GM21723 (cell line): ENCODE data around the gene EGFR.

Experiments
- ATAC-seq: cut with Tn5 transposase; IDR thresholded peaks from one replicate; pipeline ENCODE4 v1.9.1; 2021; ENCODE audit warnings: mild to moderate bottlenecking, moderate library complexity; ENCODE audit not compliant: unreplicated experiment

EGFR gene

DNA sequence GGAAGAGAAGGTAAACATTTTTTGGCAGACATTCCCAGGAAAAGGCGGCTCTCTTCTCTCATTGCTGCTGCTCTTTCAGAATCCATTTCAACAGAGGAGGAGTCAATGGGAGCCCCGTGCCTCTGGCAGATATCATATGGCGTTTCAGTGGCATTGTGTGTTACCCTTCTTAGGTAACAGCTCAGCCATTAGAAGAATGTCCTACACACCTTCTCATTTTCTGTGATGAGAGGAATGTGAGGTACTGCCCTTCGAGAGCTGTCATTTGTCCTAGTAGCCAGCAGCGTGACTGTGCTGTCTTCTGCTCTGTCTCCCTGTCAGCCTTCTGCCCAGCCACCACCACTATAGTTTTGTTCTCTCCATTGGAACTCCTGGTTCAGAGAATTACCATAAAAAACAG, 102.4 kb downstream of the EGFR start:
- ATAC-seq, result no peak

DNA sequence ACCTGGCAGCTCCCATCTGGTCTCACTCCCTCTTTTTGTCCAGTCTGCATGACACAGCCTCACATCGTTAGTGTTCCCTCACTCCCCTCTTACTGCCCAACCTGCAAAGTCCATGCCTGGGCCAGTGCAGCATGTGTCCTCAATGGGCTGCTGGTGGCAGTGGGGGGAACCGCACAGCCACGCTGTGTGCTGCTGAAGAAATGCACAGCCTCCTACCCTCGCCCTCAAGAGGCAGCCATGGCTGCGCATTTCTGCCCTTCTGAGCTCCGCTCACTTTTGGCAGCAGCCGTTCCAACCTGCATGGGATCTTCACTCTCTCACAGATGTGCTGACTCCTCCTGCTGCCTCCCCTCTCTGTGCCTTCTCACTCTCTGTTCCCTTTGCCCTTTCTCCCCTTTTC, 103.4 kb downstream of the EGFR start:
- ATAC-seq, result no peak

DNA sequence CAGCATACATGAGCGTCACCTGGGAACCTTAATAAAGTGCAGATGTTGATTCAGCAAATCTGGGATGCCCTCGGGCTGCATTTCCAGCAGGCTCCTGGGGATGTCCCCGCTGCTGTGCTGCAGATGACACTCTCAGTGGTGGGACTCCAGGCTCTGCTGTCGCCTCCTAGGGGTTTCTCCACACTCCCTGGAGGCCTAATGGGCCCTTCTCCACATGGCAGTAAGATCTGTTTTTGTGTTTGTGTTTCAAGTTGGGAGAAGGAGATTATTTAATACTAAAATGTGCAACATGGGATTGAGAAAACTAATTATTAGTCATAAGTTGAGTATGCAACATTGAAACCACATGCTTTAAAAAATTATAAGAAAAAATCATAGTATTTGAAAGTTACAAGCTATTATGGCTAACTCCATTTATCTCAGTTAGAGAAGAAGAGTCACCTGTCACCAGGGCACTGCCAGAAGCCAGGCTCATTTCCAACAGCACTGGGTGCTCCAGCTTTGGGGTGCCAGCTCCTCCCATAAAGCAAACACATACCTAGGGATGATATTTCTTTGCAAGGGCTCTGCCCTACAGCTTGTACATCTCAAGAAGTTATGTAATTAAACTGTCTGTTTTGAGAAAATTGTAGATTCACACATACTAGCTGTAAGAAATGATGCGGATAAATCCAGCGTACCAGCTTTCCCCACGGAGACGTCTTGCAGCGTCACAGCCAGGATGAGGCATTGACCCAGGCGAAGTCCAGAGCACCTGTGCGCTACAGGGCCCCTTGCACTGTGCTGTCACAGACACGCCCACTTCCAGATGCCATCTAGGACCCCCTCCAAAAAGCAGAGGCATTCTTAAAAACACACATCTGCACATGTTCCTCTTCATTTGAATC, 106.4 kb downstream of the EGFR start:
- no peak for ATAC-seq

DNA sequence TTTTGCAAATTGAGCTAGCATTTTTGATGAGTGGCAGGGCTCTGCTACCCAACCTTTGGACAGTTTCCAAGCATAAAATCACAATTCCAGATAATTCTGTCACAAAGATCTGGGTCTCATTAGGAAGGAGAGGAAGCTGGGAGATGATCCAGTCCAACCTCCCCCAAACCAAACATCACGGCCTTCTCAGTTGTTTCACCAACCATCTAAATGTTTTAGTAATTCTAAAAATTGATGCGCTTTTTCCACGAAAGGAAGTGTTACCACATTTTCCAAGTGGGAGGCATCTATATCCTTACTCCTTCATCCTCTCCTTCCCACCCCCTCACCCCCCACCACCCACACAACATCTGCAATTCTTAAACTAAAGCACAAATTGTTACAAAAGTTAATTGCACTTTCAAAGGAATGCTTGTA, 108.3 kb downstream of the EGFR start:
- no peak for ATAC-seq

DNA sequence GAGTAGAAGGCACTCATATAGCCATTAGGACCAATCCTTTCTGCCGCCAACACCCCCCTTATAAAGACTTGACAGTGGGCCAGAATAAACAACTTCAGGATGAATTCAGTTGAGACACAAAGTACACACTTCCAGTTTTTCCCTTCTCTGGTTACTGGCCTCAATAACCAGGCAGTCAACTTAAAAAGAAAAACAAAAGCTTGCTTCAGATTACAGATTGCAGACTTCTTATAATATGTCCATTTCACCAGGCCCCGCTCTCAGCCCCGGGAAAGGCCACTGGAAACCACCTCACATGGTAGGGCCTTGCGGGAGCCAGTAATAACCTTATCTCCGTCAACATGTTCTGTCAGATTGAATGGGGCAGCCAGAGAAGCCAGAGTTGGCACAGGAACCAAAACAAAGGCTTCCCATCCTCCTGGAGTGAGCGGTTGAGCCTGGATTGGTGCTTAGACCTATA, 108.8 kb downstream of the EGFR start:
- no peak for ATAC-seq

DNA sequence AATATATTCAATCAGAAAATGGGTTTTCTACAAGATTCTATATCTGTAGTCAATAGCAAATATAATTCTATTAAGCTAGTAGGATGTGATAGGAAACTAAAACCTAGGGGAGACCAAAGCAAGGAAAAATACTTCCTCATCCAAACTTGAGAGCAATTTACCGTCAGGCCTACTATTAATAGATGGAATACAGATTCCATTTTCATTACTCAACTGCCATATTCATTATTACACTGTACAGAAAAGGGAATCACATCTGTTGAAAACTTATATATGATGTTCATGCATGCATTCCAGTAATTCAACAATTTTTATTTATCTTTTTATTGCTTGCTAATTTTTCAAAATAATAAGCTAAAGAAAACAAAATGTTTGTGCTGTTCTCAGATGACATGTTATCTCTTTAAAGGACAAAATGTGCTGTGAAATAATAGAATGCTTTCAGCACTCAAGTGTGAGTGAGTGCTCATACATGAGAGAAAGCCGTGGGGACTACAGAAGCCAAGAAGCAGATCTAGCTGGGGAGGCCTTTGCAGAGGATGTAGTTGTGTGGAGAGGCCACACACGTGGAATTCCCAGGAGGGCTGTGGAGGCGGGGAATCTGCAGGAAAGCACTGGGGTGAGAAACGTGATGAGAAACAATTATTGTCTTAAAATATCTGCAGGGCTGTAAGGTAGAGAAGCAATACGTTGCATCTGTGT, 110.0 kb downstream of the EGFR start:
- ATAC-seq, result no peak

DNA sequence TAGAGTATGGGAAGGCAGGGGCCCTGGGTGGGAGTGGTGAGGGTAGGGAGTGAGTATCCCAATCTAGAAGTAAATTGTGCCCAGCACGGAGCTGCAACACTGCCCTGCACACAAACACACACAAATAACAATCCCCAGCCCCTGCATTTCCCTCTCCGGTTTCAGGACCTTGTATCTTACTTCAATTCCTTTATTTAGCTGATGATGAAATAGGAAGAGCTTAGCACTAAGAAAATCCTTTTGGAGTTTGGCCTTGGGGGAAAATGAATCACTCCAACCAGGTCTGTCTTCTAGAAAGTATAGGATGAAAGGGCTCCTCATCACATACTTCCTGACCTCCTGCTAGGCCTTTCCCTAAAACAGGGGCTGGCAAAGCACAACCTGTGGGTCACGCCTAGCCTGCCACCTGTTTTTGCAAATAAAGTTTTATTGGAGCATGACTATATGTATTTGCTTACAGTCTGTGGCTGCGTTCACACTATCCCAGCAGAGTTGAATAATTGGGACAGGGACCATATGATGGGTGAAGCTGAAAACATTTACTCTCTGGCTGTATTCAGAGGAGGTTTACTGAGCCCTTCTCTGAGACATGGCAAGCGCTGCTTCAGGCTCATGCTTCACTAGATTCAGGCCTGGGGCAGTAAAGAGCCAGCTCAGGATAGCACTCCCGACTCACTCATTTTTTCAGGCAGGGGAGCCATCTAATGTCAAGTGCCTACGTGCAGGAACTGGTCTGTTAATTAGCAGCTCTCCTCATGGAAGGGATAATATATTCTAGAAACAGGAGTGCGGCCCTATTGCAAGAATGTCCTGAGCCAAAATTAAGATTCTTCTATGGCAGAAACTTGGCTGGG, 111.0 kb downstream of the EGFR start:
- ATAC-seq, result no peak

DNA sequence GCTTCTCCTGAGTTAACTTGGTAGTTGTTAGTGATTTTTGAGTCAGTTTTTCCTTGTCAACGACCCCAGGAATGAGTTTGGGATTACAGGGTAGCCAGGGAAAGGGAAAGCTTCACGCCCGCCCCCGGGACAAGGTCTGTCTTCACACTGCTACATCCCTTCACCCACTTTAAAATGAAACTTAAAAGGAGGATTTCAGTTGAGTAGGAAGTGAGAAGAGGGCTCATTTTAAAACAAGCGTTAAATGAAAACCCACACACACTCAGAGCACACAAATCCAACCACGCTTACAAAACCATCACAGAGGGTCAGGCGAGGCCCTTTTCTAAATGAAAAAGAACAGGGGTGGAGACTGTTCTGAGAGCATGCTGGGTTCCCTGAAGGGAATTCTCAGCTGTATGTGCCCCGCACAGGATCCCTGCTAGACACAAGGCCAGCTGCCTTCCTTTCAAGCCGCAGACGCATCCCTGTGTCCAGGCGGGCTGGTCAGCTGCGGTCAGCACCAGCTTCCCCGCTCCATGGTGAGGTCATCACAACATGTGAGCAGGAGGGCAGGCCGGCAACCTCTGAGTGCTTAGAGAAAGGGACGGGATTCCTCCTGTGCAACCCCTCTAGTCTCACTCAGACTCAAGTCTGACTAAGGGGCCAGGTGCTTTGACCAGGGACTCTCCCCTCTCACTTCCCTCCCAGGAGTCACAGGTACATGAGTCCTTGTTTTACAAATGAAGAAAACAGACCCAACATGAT, 111.8 kb downstream of the EGFR start:
- peak; percentile 55 for ATAC-seq

DNA sequence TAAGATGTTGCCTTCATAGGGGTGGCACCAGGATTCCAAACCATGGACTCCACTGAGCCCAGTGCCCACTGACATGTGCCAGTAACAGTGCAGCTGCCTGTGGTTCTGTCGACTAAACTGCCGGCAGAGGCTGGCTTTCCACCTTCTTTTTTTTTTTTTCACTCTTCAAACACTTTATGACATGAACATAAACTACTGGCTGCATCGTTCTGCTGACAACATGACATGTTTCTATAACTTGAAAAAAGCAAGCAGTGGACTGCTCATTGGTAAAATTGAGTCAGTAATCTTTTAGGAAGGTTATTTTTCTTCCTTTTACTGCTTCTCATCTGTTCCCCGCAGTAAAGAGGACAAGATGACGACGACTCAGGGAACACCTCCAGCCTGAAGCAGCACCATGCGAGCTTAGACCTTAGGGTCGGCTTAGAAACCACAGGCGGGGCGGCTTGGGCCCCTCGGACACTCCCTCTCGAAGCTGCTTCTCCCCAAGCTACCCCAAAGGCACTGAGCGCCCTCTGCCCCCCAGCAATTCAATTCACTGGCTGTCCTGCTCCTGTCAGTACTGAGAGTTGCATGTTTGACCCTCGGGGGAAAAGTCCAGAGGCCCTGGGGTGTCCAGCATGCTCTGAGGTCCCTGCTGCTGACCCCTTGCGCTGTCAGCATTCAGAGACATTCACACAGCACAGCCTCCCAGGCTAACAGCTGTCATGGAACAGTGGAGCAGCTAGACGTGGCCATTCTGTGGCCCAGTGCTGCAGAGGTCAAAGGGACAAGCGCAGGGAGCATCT, 112.5 kb downstream of the EGFR start:
- ATAC-seq, result no peak

DNA sequence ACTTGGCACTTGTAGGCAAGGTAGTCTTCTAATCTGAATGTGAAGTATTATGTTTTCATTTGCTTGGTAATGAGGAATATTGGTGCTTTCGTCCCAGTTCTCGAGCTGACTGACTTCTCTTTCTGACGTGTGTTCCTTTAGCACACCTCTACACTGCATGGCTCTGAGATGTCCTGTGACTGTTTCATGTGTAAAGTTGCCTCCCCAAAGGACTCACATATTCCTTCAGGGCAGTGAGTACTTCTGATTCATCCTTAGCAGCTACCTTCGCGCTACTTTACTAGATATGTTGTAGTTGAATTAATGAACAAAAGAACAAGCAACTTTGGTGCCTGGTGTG, 113.7 kb downstream of the EGFR start:
- ATAC-seq, result no peak

DNA sequence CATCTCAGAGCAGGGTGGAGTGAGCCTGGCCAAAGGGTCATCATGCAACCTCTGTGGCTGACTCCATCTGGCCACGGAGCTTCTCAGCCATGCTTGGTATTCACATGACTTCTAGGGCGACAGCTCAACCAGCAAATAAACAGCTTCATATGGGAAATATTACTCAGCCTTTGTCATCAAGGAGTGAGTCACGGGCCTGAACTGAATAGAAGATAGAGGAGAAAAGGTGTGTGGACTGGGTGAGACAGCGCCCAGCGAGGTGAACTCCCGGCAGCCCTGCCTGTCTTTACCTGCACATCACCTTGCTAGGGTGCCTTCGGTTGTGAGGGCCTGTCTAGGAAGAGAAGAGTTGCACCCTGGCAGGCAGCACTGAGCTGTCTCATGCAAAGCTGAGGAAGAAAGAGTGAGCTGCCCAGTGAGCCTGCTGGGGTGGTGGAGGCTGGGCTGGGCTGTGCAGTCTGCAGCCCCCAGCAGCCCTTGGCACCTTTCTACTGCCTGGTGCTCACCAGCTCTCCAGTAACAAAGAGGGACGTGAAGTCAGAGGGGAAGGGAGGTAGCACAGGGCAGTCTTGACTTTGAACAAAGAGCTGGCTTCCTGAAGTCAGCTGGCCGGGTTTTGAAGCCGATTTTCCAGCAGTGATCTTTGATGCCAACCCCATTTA, 114.2 kb downstream of the EGFR start:
- no peak for ATAC-seq

DNA sequence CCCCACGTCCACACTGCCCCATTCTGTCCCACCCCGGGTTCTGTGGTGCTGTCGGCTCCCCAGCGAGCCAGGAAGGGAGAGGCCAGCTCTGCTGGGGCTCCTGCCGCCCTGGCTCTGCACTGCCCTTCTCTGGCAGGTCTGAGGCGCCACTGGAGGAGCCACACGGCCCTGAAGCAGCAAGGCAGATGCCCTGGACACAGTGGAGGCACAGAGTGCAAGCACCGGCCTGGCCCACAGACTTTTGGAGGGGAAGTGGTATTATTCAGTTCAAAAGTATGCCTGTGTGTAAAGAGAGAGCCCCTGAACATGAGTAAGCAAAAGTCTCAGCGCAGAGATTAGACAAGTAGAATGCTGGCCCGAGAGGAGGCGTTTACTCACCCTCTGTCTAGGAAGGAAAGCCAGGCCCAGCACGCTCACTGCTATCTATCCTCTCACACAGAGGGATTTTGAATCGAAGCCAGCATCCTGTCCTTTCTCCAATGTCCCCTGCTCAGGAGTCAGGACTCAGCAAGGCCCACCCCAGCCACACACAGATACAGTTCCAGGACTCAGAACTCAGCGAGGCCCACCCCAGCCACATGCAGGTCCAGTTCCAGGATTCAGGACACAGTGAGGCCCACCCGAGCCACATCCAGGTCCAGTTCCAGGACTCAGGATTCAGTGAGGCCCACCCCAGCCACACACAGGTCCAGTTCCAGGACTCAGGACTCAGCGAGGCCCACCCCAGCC, 115.0 kb downstream of the EGFR start:
- ATAC-seq, result no peak

DNA sequence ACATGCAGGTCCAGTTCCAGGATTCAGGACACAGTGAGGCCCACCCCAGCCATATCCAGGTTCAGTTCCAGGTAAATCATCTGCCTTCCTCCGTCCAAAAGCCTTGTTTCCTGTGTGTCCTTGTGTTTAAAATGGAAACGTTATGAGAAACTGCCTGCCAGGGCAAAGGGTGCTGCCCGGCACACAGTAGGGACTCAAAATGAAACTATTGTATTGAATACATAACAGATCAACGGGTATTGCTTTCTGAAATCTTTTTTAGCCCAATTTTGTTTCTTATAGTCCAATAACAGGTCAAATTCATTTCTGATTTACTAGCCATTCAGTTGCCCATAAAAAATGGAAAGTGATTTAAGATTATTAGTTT, 115.5 kb downstream of the EGFR start:
- no peak for ATAC-seq

DNA sequence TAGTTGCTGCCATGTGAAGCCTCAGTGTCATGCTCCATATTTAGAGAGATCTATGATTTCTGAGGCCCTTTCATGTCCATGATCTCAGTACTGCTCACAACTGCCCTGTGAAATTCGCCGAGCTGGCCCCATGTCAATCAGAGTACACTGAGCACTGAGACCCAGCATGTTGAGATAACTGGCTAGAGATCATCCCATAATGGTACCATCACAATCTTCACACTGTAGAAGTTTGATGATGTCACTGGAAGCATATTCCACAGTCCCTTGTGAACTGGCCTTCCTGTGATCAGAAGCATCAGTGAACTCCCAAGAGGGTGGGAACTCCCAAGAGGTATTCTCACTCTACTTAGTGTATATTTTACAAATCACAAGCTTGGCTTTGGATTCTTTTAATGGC, 116.0 kb downstream of the EGFR start:
- no peak for ATAC-seq

DNA sequence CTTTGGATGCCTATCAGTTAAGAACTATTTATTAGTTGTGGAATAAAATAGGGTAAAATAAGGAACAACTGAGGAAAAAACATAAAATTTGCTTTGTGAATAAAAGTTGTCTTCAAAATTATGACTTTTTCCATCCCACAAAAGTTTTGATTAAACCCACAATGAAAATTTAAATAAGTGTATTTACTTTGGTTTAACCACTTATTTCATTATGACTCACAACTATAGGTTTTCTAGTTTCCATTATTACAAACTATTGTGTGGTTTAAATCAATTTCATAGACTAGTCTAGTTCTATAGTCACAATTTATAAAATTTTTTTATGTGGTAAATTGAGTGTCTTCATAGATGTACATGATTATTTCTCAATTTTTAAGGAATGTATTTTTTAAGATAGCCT, 116.6 kb downstream of the EGFR start:
- no peak for ATAC-seq

DNA sequence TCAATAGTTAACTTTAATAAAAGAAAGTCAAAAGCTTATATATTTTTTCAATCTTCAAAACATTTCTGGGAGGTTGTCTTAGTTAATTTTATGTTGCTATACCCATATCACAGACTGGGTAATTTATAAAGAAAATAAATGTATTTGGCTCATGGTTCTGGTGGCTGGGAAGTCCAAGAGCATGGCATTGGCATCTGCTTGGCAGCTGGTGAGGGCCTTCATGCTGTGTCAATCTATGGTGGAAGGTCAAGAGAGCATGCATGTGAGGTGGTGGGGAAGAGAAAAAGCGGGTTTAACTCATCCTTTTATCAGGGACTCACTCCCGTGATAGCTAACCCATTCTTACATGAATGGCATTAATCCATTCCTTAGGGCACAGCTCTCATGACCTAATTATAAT, 119.8 kb downstream of the EGFR start:
- no peak for ATAC-seq

DNA sequence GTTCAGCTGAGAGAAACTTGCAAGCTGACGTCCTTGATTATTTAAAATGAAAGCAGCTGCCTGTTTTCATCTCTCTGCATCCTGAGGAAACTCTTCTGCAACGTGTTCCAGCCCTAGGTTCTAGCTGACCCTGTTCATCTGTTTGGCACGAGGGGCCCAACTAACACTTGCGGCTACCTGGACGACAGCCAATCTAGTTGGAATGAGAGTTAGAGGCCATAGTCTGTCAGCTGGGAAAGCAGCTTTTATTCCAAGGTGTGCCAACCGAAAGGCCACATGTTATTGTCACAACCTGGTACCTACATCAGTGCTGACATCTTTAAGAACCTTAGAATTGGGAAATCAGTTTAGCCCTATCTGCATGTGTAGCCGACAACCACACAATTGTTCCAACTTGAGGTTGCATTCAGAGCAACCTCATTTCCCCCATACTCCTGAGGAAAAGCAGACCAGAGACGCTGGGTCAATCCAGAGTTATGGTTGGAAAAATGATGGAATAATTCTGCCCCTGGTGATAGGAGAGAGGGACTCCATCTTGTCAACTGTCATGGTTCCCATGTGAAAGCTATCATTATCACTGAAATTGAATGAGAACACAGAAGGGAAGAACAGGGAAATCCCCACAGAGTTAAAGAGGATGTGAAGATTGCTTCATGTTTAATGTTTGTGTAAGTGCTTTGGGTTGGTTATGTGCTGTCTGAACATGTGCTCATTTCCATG, 121.6 kb downstream of the EGFR start:
- peak; percentile 98 for ATAC-seq

DNA sequence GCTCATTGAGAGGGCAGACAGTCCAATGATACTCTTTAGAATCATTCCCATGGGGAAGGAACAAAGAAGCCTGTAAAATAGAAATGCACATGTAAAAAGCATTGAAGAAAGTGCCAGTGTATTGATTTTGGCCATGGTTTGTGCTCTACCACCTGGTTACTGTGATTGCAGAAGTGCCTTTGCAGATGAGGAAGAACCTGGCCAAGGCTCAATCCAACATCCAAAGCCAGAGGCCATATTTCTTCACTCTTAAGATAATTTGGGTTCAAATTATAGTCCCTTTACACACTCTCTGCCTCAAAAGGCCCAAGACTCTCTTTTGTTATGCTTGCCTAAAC, 122.1 kb downstream of the EGFR start:
- ATAC-seq, result peak; percentile 46
